IMR-90 (cell line): ENCODE results near the gene RASL11A. TPM values are rescaled to one million over a fixed set of nuclear protein-coding genes. Genes with fewer than 3 reads are reported as not detected.

Experiments used
- ATAC-seq: fragments of 200-7000 bp; cut with Tn5 transposase; 2 replicates; pipeline ENCODE4 v1.9.1; 2020; ENCODE audit warnings: low read depth, mild to moderate bottlenecking, moderate library complexity
- BruUV-seq: library from RNA; stranded (reverse); fragments of 400-500 nt; replicated peaks from 2 replicates; lab custom pipeline; 2021; lab: Mats Ljungman, UMichigan
- CTCF ChIA-PET: fragments of 300-600 bp; formaldehyde crosslinking; extraction: SDS; loops from one replicate; lab custom pipeline; 2021; ENCODE audit warnings: antibody characterized with exemption; lab: Yijun Ruan, JAX
- POLR2A ChIA-PET: fragments of 300-600 bp; sonication (Branson Sonifier 250); formaldehyde crosslinking; loops from one replicate; lab custom pipeline; 2022; ENCODE audit warnings: antibody characterized with exemption; ENCODE audit not compliant: unreplicated experiment; lab: Charles Lee
- DNase-seq: peaks from one replicate; pipeline ENCODE4 v3.0.0; 2013
- H2AFZ ChIP-seq: replicated peaks from 2 replicates; pipeline ENCODE3; 2013; ENCODE audit warnings: low read length, mild to moderate bottlenecking; ENCODE audit not compliant: poor library complexity
- H2AK5ac ChIP-seq: 2 replicates; pipeline ENCODE4 v1.6.1; 2013; ENCODE audit warnings: low read depth, low read length, inconsistent platforms
- H2AK9ac ChIP-seq: replicated peaks from 2 replicates; pipeline ENCODE3; 2013; ENCODE audit warnings: mild to moderate bottlenecking, low read depth, low read length, moderate library complexity; ENCODE audit not compliant: poor library complexity
- H2BK120ac ChIP-seq: 2 replicates; pipeline ENCODE4 v1.6.1; 2013; ENCODE audit warnings: low read depth, low read length, inconsistent platforms
- H2BK15ac ChIP-seq: 3 replicates; pipeline ENCODE4 v1.6.1; 2013; ENCODE audit warnings: low read depth, low read length, inconsistent platforms
- H2BK20ac ChIP-seq: 2 replicates; pipeline ENCODE4 v1.6.1; 2013; ENCODE audit warnings: low read depth, mild to moderate bottlenecking, inconsistent platforms, low read length, moderate library complexity
- H2BK5ac ChIP-seq: 2 replicates; pipeline ENCODE4 v1.6.1; 2013; ENCODE audit warnings: mild to moderate bottlenecking, low read depth, low read length, inconsistent platforms; ENCODE audit not compliant: poor library complexity, severe bottlenecking
- H3K14ac ChIP-seq: replicated peaks from 2 replicates; pipeline ENCODE4 v1.6.1; 2013; ENCODE audit warnings: low read depth, low read length, inconsistent platforms
- H3K18ac ChIP-seq: 2 replicates; pipeline ENCODE4 v1.6.1; 2013; ENCODE audit warnings: low read depth, low read length, control low read depth
- H3K23ac ChIP-seq: 2 replicates; pipeline ENCODE4 v1.6.1; 2013; ENCODE audit warnings: low read depth, low read length, inconsistent platforms
- H3K27ac ChIP-seq: 2 replicates; pipeline ENCODE4 v1.5.1; 2013; ENCODE audit warnings: mild to moderate bottlenecking, control low read depth, low read length; ENCODE audit not compliant: insufficient read depth
- H3K27me3 ChIP-seq: 2 replicates; pipeline ENCODE4 v1.6.1; 2013; ENCODE audit warnings: low read length; ENCODE audit not compliant: control insufficient read depth, insufficient read depth
- H3K36me3 ChIP-seq: 2 replicates; pipeline ENCODE4 v1.6.1; 2013; ENCODE audit warnings: low read length, mixed read lengths; ENCODE audit not compliant: control insufficient read depth, insufficient read depth
- H3K4ac ChIP-seq: 2 replicates; pipeline ENCODE4 v1.6.1; 2013; ENCODE audit warnings: low read depth, low read length, inconsistent platforms
- H3K4me1 ChIP-seq: 2 replicates; pipeline ENCODE4 v1.6.1; 2013; ENCODE audit warnings: low read length, mixed read lengths; ENCODE audit not compliant: control insufficient read depth, insufficient read depth
- H3K4me2 ChIP-seq: 2 replicates; pipeline ENCODE4 v1.6.1; 2013; ENCODE audit warnings: low read depth, mild to moderate bottlenecking, control low read depth, low read length, moderate library complexity
- H3K4me3 ChIP-seq: 2 replicates; pipeline ENCODE4 v1.5.1; 2013; ENCODE audit warnings: low read depth, mild to moderate bottlenecking, control low read depth, low read length, moderate library complexity; ENCODE audit not compliant: insufficient read depth
- H3K56ac ChIP-seq: 2 replicates; pipeline ENCODE4 v1.6.1; 2013; ENCODE audit warnings: low read length, inconsistent platforms; ENCODE audit not compliant: insufficient read depth; ENCODE audit errors: extremely low read depth
- H3K79me1 ChIP-seq, 2 experiments: 2 replicates each; pipeline ENCODE4 v1.6.1; 2013; ENCODE audit warnings: low read length in 2 of 2, inconsistent platforms in 1 of 2, low read depth in 1 of 2
- H3K9ac ChIP-seq: 2 replicates; pipeline ENCODE4 v1.6.1; 2013; ENCODE audit warnings: low read depth, low read length, control low read depth
- H3K9me1 ChIP-seq: 2 replicates; pipeline ENCODE4 v1.6.1; 2013; ENCODE audit warnings: low read length, inconsistent platforms; ENCODE audit not compliant: insufficient read depth
- H3K9me3 ChIP-seq: 2 replicates; pipeline ENCODE4 v1.6.1; 2013; ENCODE audit warnings: low read length; ENCODE audit not compliant: control insufficient read depth, insufficient read depth
- H4K20me1 ChIP-seq: 2 replicates; pipeline ENCODE4 v1.6.1; 2013; ENCODE audit warnings: low read length, inconsistent platforms; ENCODE audit not compliant: insufficient read depth
- H4K5ac ChIP-seq: 2 replicates; pipeline ENCODE4 v1.6.1; 2013; ENCODE audit warnings: mild to moderate bottlenecking, low read depth, low read length, control low read depth
- H4K8ac ChIP-seq, 2 experiments: 2 replicates each; pipeline ENCODE4 v1.6.1; 2013; ENCODE audit warnings: low read depth in 2 of 2, low read length in 2 of 2, control low read depth in 1 of 2, inconsistent platforms in 1 of 2
- H4K91ac ChIP-seq: 2 replicates; pipeline ENCODE4 v1.6.1; 2013; ENCODE audit warnings: low read depth, low read length, inconsistent platforms; ENCODE audit not compliant: insufficient read depth
- CEBPB ChIP-seq: IDR thresholded peaks from 2 replicates; pipeline ENCODE4 v1.6.1; 2012; ENCODE audit warnings: low read depth, low read length, improper control_type of control experiment
- FOS ChIP-seq: fragments of 150-350 bp; IDR thresholded peaks from 2 replicates; pipeline ENCODE4 v1.6.1; 2016; ENCODE audit warnings: low read depth, low read length
- MAFK ChIP-seq: IDR thresholded peaks from 2 replicates; pipeline ENCODE4 v1.6.1; 2012; ENCODE audit warnings: low read depth, low read length, improper control_type of control experiment
- MAZ ChIP-seq: IDR thresholded peaks from 2 replicates; pipeline ENCODE4 v1.6.1; 2012; ENCODE audit warnings: low read depth, mild to moderate bottlenecking, low read length, improper control_type of control experiment, moderate library complexity, borderline replicate concordance
- SMC3 ChIP-seq: fragments of 150-350 bp; IDR thresholded peaks from 2 replicates; pipeline ENCODE4 v1.6.1; 2016; ENCODE audit warnings: low read depth, mild to moderate bottlenecking, antibody characterized with exemption, low read length, moderate library complexity
- dilution Hi-C: fragments of 300-500 bp; cut with HindIII; formaldehyde crosslinking; loops from one replicate; pipeline ENCODE4 v1.14.3; 2018; ENCODE audit warnings: low sequenced_read_pairs; ENCODE audit not compliant: unreplicated experiment
- in situ Hi-C: fragments of 300-500 bp; cut with MboI; formaldehyde crosslinking; loops from 3 replicates; pipeline ENCODE4 v1.14.3; 2019; ENCODE audit warnings: low sequenced_read_pairs, inconsistent platforms, mixed read lengths
- intact Hi-C: fragments of 100-400 bp; cut with micrococcal nuclease; formaldehyde crosslinking; loops from 2 replicates; pipeline ENCODE4 v1.10.0; 2022
- polyA plus RNA-seq, 3 experiments: library from polyadenylated mRNA; depleted of rRNA; stranded (reverse); fragments of >200 nt; gene quantifications; 2 replicates each; pipeline ENCODE4 v1.2.3, GENCODE V29; 2012; ENCODE audit warnings: low replicate concordance in 1 of 3
- total RNA-seq: library from RNA; depleted of rRNA; stranded (reverse); fragments of >200 nt; gene quantifications from 2 replicates; pipeline ENCODE4 v1.2.3, GENCODE V29; 2012
- TF ChIP-seq, protein P1 (sequence below): conservative IDR thresholded peaks from 2 replicates; pipeline ENCODE4 v1.5.1; 2012; ENCODE audit warnings: mild to moderate bottlenecking, low read depth, low read length, improper control_type of control experiment
- TF ChIP-seq, protein P2 (sequence below): fragments of 150-350 bp; IDR thresholded peaks from 2 replicates; pipeline ENCODE4 v1.6.1; 2017; ENCODE audit warnings: mild to moderate bottlenecking, antibody characterized with exemption, low read length, low read depth

The RASL11A gene
- total and polyA plus RNA-seq, 2 of the 4 experiments (the other 2 are of a cell fraction): 10.4 to 18.5 TPM

DNA sequence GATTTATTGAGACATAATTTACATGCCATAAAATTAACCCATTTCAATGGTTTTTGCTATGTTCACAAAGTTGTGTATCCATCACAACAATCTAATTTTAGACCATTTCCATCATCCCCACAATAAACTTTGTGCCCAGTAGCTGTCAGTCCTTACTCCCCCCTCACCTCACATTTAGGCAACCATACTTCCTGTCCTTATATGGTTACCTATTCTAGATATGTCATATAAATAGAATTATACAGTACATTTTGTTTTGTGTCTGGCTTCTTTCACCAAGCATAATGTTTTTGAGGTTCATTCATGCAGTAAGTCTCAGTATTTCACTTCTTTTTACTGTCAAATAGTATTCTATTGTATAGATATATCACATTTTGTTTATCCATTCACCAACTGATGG, 42.5 kb upstream of the RASL11A start:
- Histone ChIP-seq H3K56ac (no peak overlapping the region), H3K14ac (no peak overlapping the region), H3K9me3 (peaks cover 4% of the 10 kb centered on the region), H3K4me1 (no peaks in the 10 kb centered on the region), H2BK15ac (no peak overlapping the region), H4K5ac (no peak overlapping the region), H2AK5ac (no peak overlapping the region), H3K27me3 (no peaks in the 10 kb centered on the region), H3K9ac (no peak overlapping the region), H4K8ac (no peak overlapping the region), H2BK120ac (no peak overlapping the region), H3K27ac (no peak overlapping the region), H3K4me2 (no peak overlapping the region), H3K36me3 (no peaks in the 10 kb centered on the region), H3K79me1 (no peaks in the 10 kb centered on the region), H3K18ac (no peak overlapping the region), H3K23ac (no peak overlapping the region), H2BK20ac (no peak overlapping the region), H4K91ac (no peak overlapping the region), H2AFZ (no peak overlapping the region), H2AK9ac (no peak overlapping the region), H3K4ac (no peak overlapping the region), H2BK5ac (no peak overlapping the region), H4K20me1 (no peaks in the 10 kb centered on the region), H3K4me3 (no peak overlapping the region), H3K9me1 (no peaks in the 10 kb centered on the region)
- TF ChIP-seq, protein P1, sequence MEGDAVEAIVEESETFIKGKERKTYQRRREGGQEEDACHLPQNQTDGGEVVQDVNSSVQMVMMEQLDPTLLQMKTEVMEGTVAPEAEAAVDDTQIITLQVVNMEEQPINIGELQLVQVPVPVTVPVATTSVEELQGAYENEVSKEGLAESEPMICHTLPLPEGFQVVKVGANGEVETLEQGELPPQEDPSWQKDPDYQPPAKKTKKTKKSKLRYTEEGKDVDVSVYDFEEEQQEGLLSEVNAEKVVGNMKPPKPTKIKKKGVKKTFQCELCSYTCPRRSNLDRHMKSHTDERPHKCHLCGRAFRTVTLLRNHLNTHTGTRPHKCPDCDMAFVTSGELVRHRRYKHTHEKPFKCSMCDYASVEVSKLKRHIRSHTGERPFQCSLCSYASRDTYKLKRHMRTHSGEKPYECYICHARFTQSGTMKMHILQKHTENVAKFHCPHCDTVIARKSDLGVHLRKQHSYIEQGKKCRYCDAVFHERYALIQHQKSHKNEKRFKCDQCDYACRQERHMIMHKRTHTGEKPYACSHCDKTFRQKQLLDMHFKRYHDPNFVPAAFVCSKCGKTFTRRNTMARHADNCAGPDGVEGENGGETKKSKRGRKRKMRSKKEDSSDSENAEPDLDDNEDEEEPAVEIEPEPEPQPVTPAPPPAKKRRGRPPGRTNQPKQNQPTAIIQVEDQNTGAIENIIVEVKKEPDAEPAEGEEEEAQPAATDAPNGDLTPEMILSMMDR: no peak
- TF ChIP-seq CEBPB: no peak
- no peak for TF ChIP-seq FOS
- no peak for TF ChIP-seq SMC3
- no peak for TF ChIP-seq MAFK
- no peak for TF ChIP-seq MAZ
- TF ChIP-seq, protein P2, sequence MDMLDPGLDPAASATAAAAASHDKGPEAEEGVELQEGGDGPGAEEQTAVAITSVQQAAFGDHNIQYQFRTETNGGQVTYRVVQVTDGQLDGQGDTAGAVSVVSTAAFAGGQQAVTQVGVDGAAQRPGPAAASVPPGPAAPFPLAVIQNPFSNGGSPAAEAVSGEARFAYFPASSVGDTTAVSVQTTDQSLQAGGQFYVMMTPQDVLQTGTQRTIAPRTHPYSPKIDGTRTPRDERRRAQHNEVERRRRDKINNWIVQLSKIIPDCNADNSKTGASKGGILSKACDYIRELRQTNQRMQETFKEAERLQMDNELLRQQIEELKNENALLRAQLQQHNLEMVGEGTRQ: no peak
- ChIA-PET POLR2A (no interaction called here), CTCF (no interaction called here)
- no peak for ATAC-seq
- DNase-seq: no peak
- dilution Hi-C loops: no loop called here
- no TSS peak for BruUV-seq
- in situ Hi-C loops: no loop called here
- intact Hi-C loops: no loop called here
